ENCODE data around the gene RAB44.
"Not testable (repeated sequence)": the region's sequence is repeated elsewhere in the genome, so short reads cannot be mapped to it uniquely, and the experiment has no call there.

RAB44 gene

GRCh38 chr6:36714511-36714910 is 16.9 kb downstream of the RAB44 start:
- no peak for DNase-seq

- DNase-seq = no peak
These were observed 17.8 kb downstream of the RAB44 start for GRCh38 chr6:36715469-36715868.

GRCh38 chr6:36716476-36717093 is 19.0 kb downstream of the RAB44 start:
- DNase-seq = no peak

- DNase-seq = no peak
These were observed 19.7 kb downstream of the RAB44 start for GRCh38 chr6:36717231-36717825.

- DNase-seq = no peak
These were observed 20.4 kb downstream of the RAB44 start for GRCh38 chr6:36717871-36718540.

- DNase-seq = no peak
These were observed 20.9 kb downstream of the RAB44 start for GRCh38 chr6:36718560-36718959.

GRCh38 chr6:36719126-36719525 is 21.5 kb downstream of the RAB44 start:
- DNase-seq = no peak

- no peak for DNase-seq
These were observed 22.9 kb downstream of the RAB44 start for GRCh38 chr6:36720251-36721141.

- no peak for DNase-seq
These were observed 23.9 kb downstream of the RAB44 start for GRCh38 chr6:36721369-36722140.

- DNase-seq = no peak
These were observed 24.7 kb downstream of the RAB44 start for GRCh38 chr6:36722365-36722764.

- no peak for DNase-seq
These were observed 25.3 kb downstream of the RAB44 start for GRCh38 chr6:36722879-36723278.

GRCh38 chr6:36723992-36724391 is 26.4 kb downstream of the RAB44 start:
- DNase-seq = not testable (repeated sequence)

- no peak for DNase-seq
These were observed 27.1 kb downstream of the RAB44 start for GRCh38 chr6:36724514-36725390.

GRCh38 chr6:36725581-36725980 is 28.0 kb downstream of the RAB44 start:
- DNase-seq = no peak

GRCh38 chr6:36727505-36728021 is 29.9 kb downstream of the RAB44 start:
- no peak for DNase-seq

- DNase-seq = no peak
These were observed 30.9 kb downstream of the RAB44 start for GRCh38 chr6:36728289-36729160.

GRCh38 chr6:36729161-36729524 is 31.5 kb downstream of the RAB44 start:
- DNase-seq = no peak

- no peak for DNase-seq
These were observed 33.1 kb downstream of the RAB44 start for GRCh38 chr6:36730424-36731380.

Data from cortex of kidney (tissue), 1 donor.